Measurements from ENCODE around the gene SLC27A2.
"Not testable (repeated sequence)": the region's sequence is repeated elsewhere in the genome, so short reads cannot be mapped to it uniquely, and the experiment has no call there.

The SLC27A2 gene

DNA sequence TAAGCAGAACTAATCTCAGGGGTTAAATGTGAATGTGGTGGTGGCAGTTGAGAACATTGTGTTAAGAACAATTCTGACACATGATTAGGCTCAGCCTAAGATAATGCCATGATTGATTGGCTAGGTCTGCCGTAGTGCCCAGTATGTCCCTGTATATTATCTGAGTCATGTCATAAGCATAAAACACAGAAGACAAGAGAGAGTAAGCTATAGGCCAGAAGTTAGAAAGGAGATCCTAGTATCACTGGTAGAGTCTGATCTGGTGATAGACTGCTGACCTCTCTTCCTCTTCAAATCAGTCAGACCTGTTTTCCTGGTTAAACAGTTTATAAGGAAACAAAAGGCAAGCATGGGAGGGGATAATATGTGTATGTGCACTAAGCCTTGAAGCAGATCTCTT is 32.9 kb upstream of the SLC27A2 start:
- H3K27ac ChIP-seq = peak overlapping the region; percentile 97
- TF ChIP-seq CTCF (conservative IDR thresholded peaks at IDR 0.05) = no peak

DNA sequence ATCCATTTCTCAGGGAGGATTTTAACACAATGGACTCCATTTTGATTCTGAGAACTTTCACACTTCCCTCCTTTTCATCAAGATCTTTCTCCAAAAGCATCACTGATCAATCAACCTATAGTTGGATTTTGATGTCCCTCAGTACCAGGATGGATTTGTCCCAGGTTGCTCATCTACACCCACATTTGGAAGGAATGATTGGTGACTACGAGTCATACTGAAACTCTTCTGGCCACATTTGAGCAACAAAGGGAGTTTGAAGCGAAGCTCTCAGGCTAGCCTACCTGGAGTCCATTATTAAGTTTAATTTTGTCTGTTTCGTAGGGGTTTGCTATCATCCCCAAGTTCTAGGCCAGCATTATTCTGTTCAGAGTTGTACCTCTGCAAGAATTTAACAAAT is 31.6 kb upstream of the SLC27A2 start:
- peak overlapping the region; percentile 97 for H3K27ac ChIP-seq
- TF ChIP-seq CTCF (conservative IDR thresholded peaks at IDR 0.05) = no peak

DNA sequence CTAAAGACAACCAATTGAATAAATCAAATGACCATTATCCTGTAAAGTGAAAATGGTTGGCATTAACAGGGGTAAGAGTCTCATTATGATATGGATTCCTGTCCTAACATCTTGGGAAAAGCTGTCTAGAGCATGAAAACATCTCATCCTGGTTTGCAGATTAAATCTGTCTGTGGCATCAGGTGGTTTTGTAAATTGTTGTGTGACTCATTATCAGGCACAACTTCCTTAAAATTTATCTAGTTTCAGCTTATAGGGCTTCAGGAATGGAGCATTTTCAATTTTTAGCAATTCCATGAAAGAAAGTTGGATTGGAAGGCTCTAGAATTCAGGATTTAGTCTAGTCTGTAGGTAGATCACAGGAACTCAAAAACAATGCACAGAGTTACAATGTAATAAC is 31.1 kb upstream of the SLC27A2 start:
- TF ChIP-seq CTCF (conservative IDR thresholded peaks at IDR 0.05) = no peak
- peak overlapping the region; percentile 97; the same call in 1 of the 2 replicates for H3K27ac ChIP-seq

GRCh38 chr15:50151476-50151875 is 30.5 kb upstream of the SLC27A2 start:
- no peak for TF ChIP-seq CTCF (conservative IDR thresholded peaks at IDR 0.05)
- no peak overlapping the region for H3K27ac ChIP-seq

GRCh38 chr15:50158236-50158635 is 23.8 kb upstream of the SLC27A2 start:
- H3K27ac ChIP-seq = not testable (repeated sequence)

GRCh38 chr15:50162969-50163718 is 18.9 kb upstream of the SLC27A2 start:
- H3K27ac ChIP-seq = no peak overlapping the region
- no peak for TF ChIP-seq CTCF (conservative IDR thresholded peaks at IDR 0.05)

GRCh38 chr15:50163719-50164410 is 18.1 kb upstream of the SLC27A2 start:
- no peak for TF ChIP-seq CTCF (conservative IDR thresholded peaks at IDR 0.05)
- H3K27ac ChIP-seq = no peak overlapping the region

- no peak overlapping the region for H3K27ac ChIP-seq
- TF ChIP-seq CTCF (conservative IDR thresholded peaks at IDR 0.05) = no peak
Observed at GRCh38 chr15:50164458-50164857, 17.5 kb upstream of the SLC27A2 start.

Data from VCaP (cell line).